Endometrial microvascular endothelial cells (primary cell): Measurements from ENCODE around the gene TIAM2. TPM values are rescaled to one million over a fixed set of nuclear protein-coding genes. Genes with fewer than 3 reads are reported as not detected.
"Not testable (repeated sequence)": the region's sequence is repeated elsewhere in the genome, so short reads cannot be mapped to it uniquely, and the experiment has no call there.

ENCODE experiments used
- in situ Hi-C: cut with HindIII; loops from 2 replicates; pipeline ENCODE4 v1.10.0; 2017; ENCODE audit warnings: low sequenced_read_pairs, low pct_unique_long_range_greater_than_20kb; ENCODE audit errors: inconsistent ontology term
- total RNA-seq: library from RNA; depleted of rRNA; stranded (reverse); fragments of >200 nt; gene quantifications from one replicate; pipeline ENCODE4 v1.2.3, GENCODE V29; 2015; ENCODE audit errors: inconsistent ontology term

Gene TIAM2
- total RNA-seq, 1 donor from 2014 or later: 11.2 TPM

GRCh38 chr6:155080881-155081845 is 86.0 kb downstream of the TIAM2 start:
- in situ Hi-C loops: no loop called here

GRCh38 chr6:155084431-155085123 is 89.5 kb downstream of the TIAM2 start:
- in situ Hi-C loops: no loop called here

- in situ Hi-C loops: no loop called here
Measured at GRCh38 chr6:155085582-155086257, 90.6 kb downstream of the TIAM2 start.

- in situ Hi-C loops: no loop called here
Measured at GRCh38 chr6:155088856-155089255, 93.7 kb downstream of the TIAM2 start.

- in situ Hi-C loops: no loop called here
Measured at GRCh38 chr6:155089746-155090145, 94.6 kb downstream of the TIAM2 start.

- in situ Hi-C loops: no loop called here
Measured at GRCh38 chr6:155090166-155090565, 95.1 kb downstream of the TIAM2 start.

GRCh38 chr6:155091756-155092155 is 96.6 kb downstream of the TIAM2 start:
- in situ Hi-C loops: no loop called here

GRCh38 chr6:155093430-155093829 is 98.3 kb downstream of the TIAM2 start:
- in situ Hi-C loops: no loop called here

- in situ Hi-C loops: no loop called here
Measured at GRCh38 chr6:155100087-155100486, 105.0 kb downstream of the TIAM2 start.

GRCh38 chr6:155100591-155100990 is 105.5 kb downstream of the TIAM2 start:
- in situ Hi-C loops: no loop called here

GRCh38 chr6:155103083-155103645 is 108.0 kb downstream of the TIAM2 start:
- in situ Hi-C loops: not testable (repeated sequence)

GRCh38 chr6:155103816-155104366 is 108.8 kb downstream of the TIAM2 start:
- in situ Hi-C loops: no loop called here

GRCh38 chr6:155106456-155107115 is 111.5 kb downstream of the TIAM2 start:
- in situ Hi-C loops: no loop called here

GRCh38 chr6:155107432-155108069 is 112.4 kb downstream of the TIAM2 start:
- in situ Hi-C loops: no loop called here

- in situ Hi-C loops: no loop called here
Measured at GRCh38 chr6:155108070-155108820, 113.1 kb downstream of the TIAM2 start.

- in situ Hi-C loops: no loop called here
Measured at GRCh38 chr6:155110721-155111120, 115.6 kb downstream of the TIAM2 start.

GRCh38 chr6:155112757-155113156 is 117.6 kb downstream of the TIAM2 start:
- in situ Hi-C loops: no loop called here
